Nephron (organoid): ENCODE data around the gene CBS.
"Not testable (repeated sequence)": the region's sequence is repeated elsewhere in the genome, so short reads cannot be mapped to it uniquely, and the experiment has no call there.

Experiments
- H3K27ac Mint-ChIP-seq, 3 experiments: 2 replicates each; pipeline ENCODE4 v1.8.0; 2020; ENCODE audit warnings: mixed read lengths in 3 of 3, mild to moderate bottlenecking in 2 of 3, moderate library complexity in 1 of 3
- H3K27me3 Mint-ChIP-seq: 2 replicates; pipeline ENCODE4 v1.8.0; 2021; ENCODE audit warnings: low read depth, mild to moderate bottlenecking, moderate library complexity, mixed read lengths
- H3K36me3 Mint-ChIP-seq: 2 replicates; pipeline ENCODE4 v1.8.0; 2020; ENCODE audit warnings: low read depth, mixed read lengths
- H3K4me1 Mint-ChIP-seq: 2 replicates; pipeline ENCODE4 v1.8.0; 2020; ENCODE audit warnings: mixed read lengths
- H3K4me3 Mint-ChIP-seq, 3 experiments: 2 replicates each; pipeline ENCODE4 v1.8.0; 2020; ENCODE audit warnings: mild to moderate bottlenecking in 3 of 3, mixed read lengths in 3 of 3, moderate library complexity in 2 of 3
- H3K9me3 Mint-ChIP-seq: 2 replicates; pipeline ENCODE4 v1.8.0; 2020; ENCODE audit warnings: mixed read lengths
- CTCF ChIP-seq, 3 experiments: fragments of 200-600 bp; sonication (generic); IDR thresholded peaks; one replicate each; pipeline ENCODE4 v1.5.0; 2021; ENCODE audit warnings: antibody characterized with exemption in 3 of 3; ENCODE audit not compliant: unreplicated experiment in 3 of 3

The CBS gene

GRCh38 chr21:43045165-43045875, 30.3 kb downstream of the CBS start:
- H3K36me3 Mint-ChIP-seq, H3K4me3 Mint-ChIP-seq, H3K9me3 Mint-ChIP-seq, H3K4me1 Mint-ChIP-seq, H3K27me3 Mint-ChIP-seq: not testable (repeated sequence)
- H3K27ac Mint-ChIP-seq, result peak overlapping the region in 1 of 3 experiments; percentile 57

GRCh38 chr21:43044547-43044946, 31.1 kb downstream of the CBS start:
- H3K4me3 Mint-ChIP-seq, H3K4me1 Mint-ChIP-seq, H3K36me3 Mint-ChIP-seq, H3K27ac Mint-ChIP-seq, H3K9me3 Mint-ChIP-seq, H3K27me3 Mint-ChIP-seq: not testable (repeated sequence)

GRCh38 chr21:43043291-43043690, 32.3 kb downstream of the CBS start:
- H3K27ac Mint-ChIP-seq, H3K4me1 Mint-ChIP-seq, H3K9me3 Mint-ChIP-seq, H3K36me3 Mint-ChIP-seq, H3K4me3 Mint-ChIP-seq, H3K27me3 Mint-ChIP-seq: not testable (repeated sequence)

- H3K9me3 Mint-ChIP-seq, H3K27me3 Mint-ChIP-seq, H3K27ac Mint-ChIP-seq, H3K4me1 Mint-ChIP-seq, H3K36me3 Mint-ChIP-seq, H3K4me3 Mint-ChIP-seq: not testable (repeated sequence)
Observed at GRCh38 chr21:43042169-43042568, 33.5 kb downstream of the CBS start.

GRCh38 chr21:43038659-43039044, 37.0 kb downstream of the CBS start:
- H3K9me3 Mint-ChIP-seq, H3K4me3 Mint-ChIP-seq, H3K36me3 Mint-ChIP-seq, H3K27ac Mint-ChIP-seq, H3K27me3 Mint-ChIP-seq, H3K4me1 Mint-ChIP-seq: not testable (repeated sequence)

GRCh38 chr21:43037918-43038658, 37.5 kb downstream of the CBS start:
- not testable (repeated sequence) for H3K4me3 Mint-ChIP-seq, H3K27me3 Mint-ChIP-seq, H3K36me3 Mint-ChIP-seq, H3K27ac Mint-ChIP-seq, H3K4me1 Mint-ChIP-seq, H3K9me3 Mint-ChIP-seq

GRCh38 chr21:43036889-43037288, 38.7 kb downstream of the CBS start:
- not testable (repeated sequence) for H3K4me3 Mint-ChIP-seq, H3K9me3 Mint-ChIP-seq, H3K4me1 Mint-ChIP-seq, H3K27ac Mint-ChIP-seq, H3K27me3 Mint-ChIP-seq
- peaks cover 14% of the 10 kb centered on the region for H3K36me3 Mint-ChIP-seq

- H3K36me3 Mint-ChIP-seq, result peaks cover 30% of the 10 kb centered on the region
Observed at GRCh38 chr21:43034826-43035225, 40.8 kb downstream of the CBS start.

GRCh38 chr21:43034101-43034500, 41.5 kb downstream of the CBS start:
- H3K4me1 Mint-ChIP-seq, result no peaks in the 10 kb centered on the region
- no peaks in the 10 kb centered on the region for H3K27me3 Mint-ChIP-seq
- H3K27ac Mint-ChIP-seq, result no peak overlapping the region
- H3K36me3 Mint-ChIP-seq, result peaks cover 37% of the 10 kb centered on the region
- H3K9me3 Mint-ChIP-seq, result no peaks in the 10 kb centered on the region
- no peak overlapping the region for H3K4me3 Mint-ChIP-seq
- TF ChIP-seq CTCF (IDR thresholded peaks at IDR 0.05; ENCODE audit: unreplicated experiment in 3 of 3), result no peak

More at GRCh38 chr21:43034826-43035225, 40.8 kb downstream of the CBS start:
- no peaks in the 10 kb centered on the region for H3K27me3 Mint-ChIP-seq
- H3K4me1 Mint-ChIP-seq, result no peaks in the 10 kb centered on the region
- no peaks in the 10 kb centered on the region for H3K9me3 Mint-ChIP-seq
- TF ChIP-seq CTCF (IDR thresholded peaks at IDR 0.05; ENCODE audit: unreplicated experiment in 3 of 3), result no peak
- no peak overlapping the region for H3K4me3 Mint-ChIP-seq
- H3K27ac Mint-ChIP-seq, result no peak overlapping the region
